HG02588 (cell line): ENCODE measurements around the gene CISH.
A peak's percentile ranks its signal among the peaks of the same experiment; 100 is the strongest.

Source experiments
- ATAC-seq: cut with Tn5 transposase; IDR thresholded peaks from one replicate; pipeline ENCODE4 v1.9.1; 2021; ENCODE audit warnings: mild to moderate bottlenecking, moderate library complexity; ENCODE audit not compliant: unreplicated experiment

CISH gene

GRCh38 chr3:50600141-50600753 is 11.3 kb downstream of the CISH start:
- no peak for ATAC-seq

- ATAC-seq, result no peak
These were observed 11.9 kb downstream of the CISH start for GRCh38 chr3:50599716-50600118.

- ATAC-seq, result no peak
These were observed 12.4 kb downstream of the CISH start for GRCh38 chr3:50599115-50599715.

- no peak for ATAC-seq
These were observed 17.3 kb downstream of the CISH start for GRCh38 chr3:50594253-50594785.

- no peak for ATAC-seq
These were observed 19.0 kb downstream of the CISH start for GRCh38 chr3:50592568-50592967.

- no peak for ATAC-seq
These were observed 20.3 kb downstream of the CISH start for GRCh38 chr3:50591196-50591741.

- ATAC-seq, result no peak
These were observed 22.7 kb downstream of the CISH start for GRCh38 chr3:50588759-50589433.

- peak; percentile 43 for ATAC-seq
These were observed 23.5 kb downstream of the CISH start for GRCh38 chr3:50587806-50588758.

- ATAC-seq, result no peak
These were observed 24.2 kb downstream of the CISH start for GRCh38 chr3:50587373-50587772.

- no peak for ATAC-seq
These were observed 24.9 kb downstream of the CISH start for GRCh38 chr3:50586763-50587070.

GRCh38 chr3:50585919-50586762 is 25.4 kb downstream of the CISH start:
- ATAC-seq, result no peak

GRCh38 chr3:50584391-50584790 is 27.2 kb downstream of the CISH start:
- ATAC-seq, result no peak

- ATAC-seq, result no peak
These were observed 27.7 kb downstream of the CISH start for GRCh38 chr3:50583897-50584296.

GRCh38 chr3:50582083-50582482 is 29.5 kb downstream of the CISH start:
- ATAC-seq, result no peak

- ATAC-seq, result no peak
These were observed 30.1 kb downstream of the CISH start for GRCh38 chr3:50581459-50581842.

- ATAC-seq, result no peak
These were observed 30.7 kb downstream of the CISH start for GRCh38 chr3:50580683-50581458.

GRCh38 chr3:50577348-50577747 is 34.2 kb downstream of the CISH start:
- no peak for ATAC-seq

GRCh38 chr3:50575372-50575771 is 36.2 kb downstream of the CISH start:
- no peak for ATAC-seq

- ATAC-seq, result no peak
These were observed 37.1 kb downstream of the CISH start for GRCh38 chr3:50574444-50574831.
